NB4 (cell line): ENCODE data around the gene RAPGEF4.

Experiments
- CTCF ChIP-seq: IDR thresholded peaks from one replicate; pipeline ENCODE4 v1.5.1; 2012; ENCODE audit warnings: low read depth, low read length
- MAX ChIP-seq: IDR thresholded peaks from 2 replicates; pipeline ENCODE4 v1.6.1; 2011; ENCODE audit warnings: low read depth, low read length
- MYC ChIP-seq: IDR thresholded peaks from 2 replicates; pipeline ENCODE4 v1.6.1; 2011; ENCODE audit warnings: low read depth, low read length
- POLR2A ChIP-seq: IDR thresholded peaks from 2 replicates; pipeline ENCODE4 v1.6.1; 2011; ENCODE audit warnings: mild to moderate bottlenecking; ENCODE audit not compliant: insufficient read length; ENCODE audit errors: extremely low read depth

GRCh38 chr2:172988728-172989127, 253.1 kb downstream of the RAPGEF4 start:
- TF ChIP-seq POLR2A: no peak
- TF ChIP-seq MAX: no peak
- no peak for TF ChIP-seq CTCF
- TF ChIP-seq MYC: no peak
